Left lobe of liver (tissue), 2 donors: ENCODE data around the gene MYRIP. TPM values are rescaled to one million over a fixed set of nuclear protein-coding genes. Genes with fewer than 3 reads are reported as not detected.

Source experiments
- ATAC-seq: fragments of 200-7000 bp; cut with Tn5 transposase; one replicate; pipeline ENCODE4 v1.9.1; 2020; ENCODE audit warnings: mild to moderate bottlenecking, moderate library complexity
- DNase-seq: peaks from one replicate; pipeline ENCODE4 v3.0.0-alpha.2; 2020; ENCODE audit warnings: low spot score
- total RNA-seq: library from RNA; stranded (reverse); gene quantifications from one replicate; pipeline ENCODE4 v1.2.1, GENCODE V29; 2021
- donor health status: DM: no; HTN: no; CAD: no; lungs with moderate emphysema.
- donor health status: DM: no; HTN: yes; CAD: no.

The MYRIP gene
- total RNA-seq, 1 donor from 2014 or later, result 12.7 TPM

GRCh38 chr3:40213556-40213955, 404.1 kb downstream of the MYRIP start:
- DNase-seq (no peak), ATAC-seq (no peak)

- no peak for ATAC-seq
- DNase-seq, result no peak
Observed at GRCh38 chr3:40215015-40215414, 405.6 kb downstream of the MYRIP start.

GRCh38 chr3:40216471-40216870, 407.1 kb downstream of the MYRIP start:
- ATAC-seq, result no peak

GRCh38 chr3:40223856-40224255, 414.4 kb downstream of the MYRIP start:
- ATAC-seq (no peak), DNase-seq (no peak)

More at GRCh38 chr3:40216471-40216870, 407.1 kb downstream of the MYRIP start:
- no peak for DNase-seq

- DNase-seq (no peak), ATAC-seq (no peak)
Observed at GRCh38 chr3:40224796-40225515, 415.5 kb downstream of the MYRIP start.

- no peak for ATAC-seq
- DNase-seq, result no peak
Observed at GRCh38 chr3:40226636-40227035, 417.2 kb downstream of the MYRIP start.

- DNase-seq (no peak), ATAC-seq (no peak)
Observed at GRCh38 chr3:40228792-40229350, 419.5 kb downstream of the MYRIP start.

- DNase-seq (no peak), ATAC-seq (peak; percentile 30)
Observed at GRCh38 chr3:40229386-40229785, 420.0 kb downstream of the MYRIP start.

- DNase-seq (no peak), ATAC-seq (no peak)
Observed at GRCh38 chr3:40229963-40230362, 420.6 kb downstream of the MYRIP start.

- DNase-seq, result no peak
- no peak for ATAC-seq
Observed at GRCh38 chr3:40230382-40230781, 421.0 kb downstream of the MYRIP start.

GRCh38 chr3:40232626-40233025, 423.2 kb downstream of the MYRIP start:
- ATAC-seq (no peak), DNase-seq (no peak)

GRCh38 chr3:40237159-40237558, 427.8 kb downstream of the MYRIP start:
- ATAC-seq (peak; percentile 56), DNase-seq (no peak)

GRCh38 chr3:40237889-40238571, 428.6 kb downstream of the MYRIP start:
- DNase-seq, result no peak

GRCh38 chr3:40240921-40241320, 431.5 kb downstream of the MYRIP start:
- DNase-seq, result no peak
- no peak for ATAC-seq

More at GRCh38 chr3:40237889-40238571, 428.6 kb downstream of the MYRIP start:
- peak; percentile 45 for ATAC-seq

GRCh38 chr3:40242216-40242615, 432.8 kb downstream of the MYRIP start:
- DNase-seq, result no peak
- no peak for ATAC-seq

- ATAC-seq, result no peak
- DNase-seq, result no peak
Observed at GRCh38 chr3:40242638-40243037, 433.2 kb downstream of the MYRIP start.

- ATAC-seq, result no peak
- no peak for DNase-seq
Observed at GRCh38 chr3:40243056-40243455, 433.6 kb downstream of the MYRIP start.

GRCh38 chr3:40247714-40248454, 438.5 kb downstream of the MYRIP start:
- ATAC-seq (no peak), DNase-seq (no peak)

GRCh38 chr3:40248591-40248990, 439.2 kb downstream of the MYRIP start:
- no peak for ATAC-seq

GRCh38 chr3:40249168-40249567, 439.8 kb downstream of the MYRIP start:
- DNase-seq (no peak), ATAC-seq (no peak)

More at GRCh38 chr3:40248591-40248990, 439.2 kb downstream of the MYRIP start:
- no peak for DNase-seq

- DNase-seq (no peak), ATAC-seq (no peak)
Observed at GRCh38 chr3:40254491-40254890, 445.1 kb downstream of the MYRIP start.
